H1 (cell line): Measurements from ENCODE around the gene LMNB1. TPM values are rescaled to one million over a fixed set of nuclear protein-coding genes. Genes with fewer than 3 reads are reported as not detected.
"Not testable (repeated sequence)": the region's sequence is repeated elsewhere in the genome, so short reads cannot be mapped to it uniquely, and the experiment has no call there.

Experiments used
- CTCF ChIA-PET: fragments of 300-600 bp; sonication (Branson Sonifier 250); formaldehyde crosslinking; loops from one replicate; lab custom pipeline; 2021; ENCODE audit not compliant: partially characterized antibody; lab: Charles Lee
- POLR2A ChIA-PET: fragments of 300-600 bp; sonication (Branson Sonifier 250); formaldehyde crosslinking; loops from one replicate; lab custom pipeline; 2021; ENCODE audit warnings: inconsistent platforms; ENCODE audit not compliant: partially characterized antibody; lab: Charles Lee
- DNase-seq, 2 experiments: peaks; one replicate each; pipeline versions ENCODE4 v3.0.0 to v3.0.0-alpha.2; 2010 to 2022; ENCODE audit warnings: low spot score in 2 of 2, low read depth in 1 of 2, mixed read lengths in 1 of 2
- FAIRE-seq: peaks from 2 replicates; lab custom pipeline; 2011; peaks lifted over from hg19 to GRCh38; lab: Jason Lieb, UNC
- H2AFZ ChIP-seq: 2 replicates; pipeline ENCODE4 v1.8.1; 2012; ENCODE audit warnings: low read length, inconsistent platforms
- H2AK5ac ChIP-seq: 2 replicates; pipeline ENCODE4 v1.6.1; 2013; ENCODE audit warnings: low read depth, low read length
- H2BK120ac ChIP-seq: replicated peaks from 2 replicates; pipeline ENCODE3; 2013; ENCODE audit warnings: low read depth, low read length, inconsistent platforms
- H2BK12ac ChIP-seq: 2 replicates; pipeline ENCODE4 v1.6.1; 2013; ENCODE audit warnings: low read depth, low read length
- H2BK15ac ChIP-seq: 2 replicates; pipeline ENCODE4 v1.6.1; 2013; ENCODE audit warnings: low read length
- H2BK20ac ChIP-seq: 2 replicates; pipeline ENCODE4 v1.6.1; 2013; ENCODE audit warnings: low read length
- H2BK5ac ChIP-seq: 2 replicates; pipeline ENCODE4 v1.6.1; 2013; ENCODE audit warnings: low read depth, low read length
- H3K14ac ChIP-seq: 2 replicates; pipeline ENCODE4 v1.6.1; 2013; ENCODE audit warnings: inconsistent platforms; ENCODE audit not compliant: insufficient read length
- H3K18ac ChIP-seq: 2 replicates; pipeline ENCODE4 v1.6.1; 2013; ENCODE audit warnings: low read length; ENCODE audit errors: extremely low read depth
- H3K23ac ChIP-seq: 2 replicates; pipeline ENCODE4 v1.6.1; 2013; ENCODE audit warnings: inconsistent platforms; ENCODE audit not compliant: insufficient read length
- H3K23me2 ChIP-seq: 2 replicates; pipeline ENCODE4 v1.6.1; 2013; ENCODE audit warnings: low read depth, low read length
- H3K27ac ChIP-seq: 2 replicates; pipeline ENCODE4 v1.6.1; 2011; ENCODE audit warnings: low read depth, low read length, inconsistent platforms
- H3K27me3 ChIP-seq, 4 experiments: replicated peaks in 1 of 4; 1 replicate in 1 of 4; 2 replicates in 3 of 4; pipeline versions ENCODE4 v1.6.1 to v1.8.1; 2011 to 2013; ENCODE audit warnings: low read length in 3 of 4, mild to moderate bottlenecking in 3 of 4, inconsistent platforms in 2 of 4, mixed read lengths in 2 of 4, moderate library complexity in 1 of 4; ENCODE audit not compliant: control insufficient read depth in 3 of 4, insufficient read depth in 3 of 4; ENCODE audit errors: extremely low read depth in 1 of 4
- H3K36me3 ChIP-seq, 4 experiments: 2 replicates each; pipeline versions ENCODE4 v1.6.1 to v1.8.1; 2011 to 2013; ENCODE audit warnings: mild to moderate bottlenecking in 4 of 4, low read length in 3 of 4, moderate library complexity in 2 of 4, control low read depth in 1 of 4, inconsistent platforms in 1 of 4; ENCODE audit not compliant: insufficient read depth in 4 of 4, control insufficient read depth in 2 of 4
- H3K4ac ChIP-seq: replicated peaks from 2 replicates; pipeline ENCODE3; 2013; ENCODE audit warnings: low read length, low read depth, mixed read lengths, inconsistent platforms; ENCODE audit not compliant: insufficient read length
- H3K4me1 ChIP-seq, 4 experiments: replicated peaks in 1 of 4; 1 replicate in 1 of 4; 2 replicates in 3 of 4; pipeline versions ENCODE4 v1.6.1 to v1.8.1; 2011 to 2013; ENCODE audit warnings: low read length in 3 of 4, inconsistent platforms in 2 of 4, mixed read lengths in 1 of 4; ENCODE audit not compliant: insufficient read depth in 4 of 4, control insufficient read depth in 3 of 4
- H3K4me2 ChIP-seq, 2 experiments: 2 replicates each; pipeline versions ENCODE4 v1.6.1 to v1.8.1; 2011 to 2013; ENCODE audit warnings: low read depth in 2 of 2, low read length in 2 of 2, control low read depth in 1 of 2, inconsistent platforms in 1 of 2, mild to moderate bottlenecking in 1 of 2; ENCODE audit not compliant: insufficient read depth in 1 of 2
- H3K4me3 ChIP-seq, 4 experiments: fragments of 200-600, 300-600 bp in 1 of 4; sonication (generic), shearing (Covaris generic), sonication (Bioruptor Twin) in 1 of 4; 2 replicates each; pipeline versions ENCODE4 v1.5.1 to v1.8.1; 2011 to 2016; ENCODE audit warnings: low read length in 4 of 4, low read depth in 3 of 4, control low read depth in 2 of 4, inconsistent platforms in 2 of 4, mild to moderate bottlenecking in 2 of 4, mixed read lengths in 1 of 4, moderate library complexity in 1 of 4; ENCODE audit not compliant: insufficient read depth in 2 of 4; ENCODE audit errors: extremely low read depth in 1 of 4
- H3K56ac ChIP-seq: replicated peaks from 2 replicates; pipeline ENCODE3; 2013; ENCODE audit warnings: low read depth, mild to moderate bottlenecking, mixed read lengths, low read length, inconsistent platforms; ENCODE audit not compliant: insufficient read length
- H3K79me1 ChIP-seq: 2 replicates; pipeline ENCODE4 v1.6.1; 2013; ENCODE audit warnings: low read depth, low read length, control low read depth
- H3K79me2 ChIP-seq, 2 experiments: 2 replicates each; pipeline versions ENCODE4 v1.6.1 to v1.8.1; 2012 to 2013; ENCODE audit warnings: low read length in 2 of 2, mild to moderate bottlenecking in 2 of 2, inconsistent platforms in 1 of 2; ENCODE audit not compliant: insufficient read depth in 2 of 2, control insufficient read depth in 1 of 2
- H3K9ac ChIP-seq, 4 experiments: replicated peaks in 1 of 4; 1 replicate in 1 of 4; 2 replicates in 3 of 4; pipeline versions ENCODE4 v1.6.1 to v1.8.1; 2011 to 2013; ENCODE audit warnings: low read depth in 3 of 4, low read length in 3 of 4, control low read depth in 2 of 4, mild to moderate bottlenecking in 2 of 4, moderate library complexity in 2 of 4, inconsistent platforms in 1 of 4; ENCODE audit errors: extremely low read depth in 1 of 4
- H3K9me3 ChIP-seq, 2 experiments: 2 replicates each; pipeline versions ENCODE4 v1.6.1 to v1.8.1; 2012 to 2013; ENCODE audit warnings: mild to moderate bottlenecking in 2 of 2, moderate library complexity in 2 of 2, control low read depth in 1 of 2, inconsistent platforms in 1 of 2, low read depth in 1 of 2, low read length in 1 of 2, mixed read lengths in 1 of 2; ENCODE audit not compliant: insufficient read depth in 2 of 2
- H4K20me1 ChIP-seq, 2 experiments: replicated peaks in 1 of 2; 2 replicates each; pipeline versions ENCODE3 to v1.8.1; 2011 to 2013; ENCODE audit warnings: inconsistent platforms in 2 of 2, low read length in 2 of 2, mild to moderate bottlenecking in 1 of 2; ENCODE audit not compliant: insufficient read depth in 2 of 2, control insufficient read depth in 1 of 2
- H4K5ac ChIP-seq: 2 replicates; pipeline ENCODE4 v1.6.1; 2013; ENCODE audit warnings: low read length, low read depth, mixed read lengths, inconsistent platforms; ENCODE audit not compliant: insufficient read length
- H4K8ac ChIP-seq: 2 replicates; pipeline ENCODE4 v1.8.0; 2013; ENCODE audit warnings: mild to moderate bottlenecking, moderate library complexity, low read length, inconsistent platforms; ENCODE audit not compliant: insufficient read depth; ENCODE audit errors: extremely low read depth
- H4K91ac ChIP-seq: replicated peaks from 2 replicates; pipeline ENCODE3; 2013; ENCODE audit warnings: low read length, mixed read lengths, inconsistent platforms; ENCODE audit not compliant: insufficient read length
- WGBS, 2 experiments: shearing (Covaris generic) in 1 of 2; methylation state at CpG; one replicate each; pipeline versions ENCODE4 v1.1.6 to v1.1.7; 2013 to 2015; ENCODE audit warnings: low lambda C conversion rate in 2 of 2, mixed read lengths in 2 of 2, inconsistent platforms in 1 of 2, low coverage in 1 of 2, missing lambda C conversion rate in 1 of 2; ENCODE audit not compliant: insufficient replicate concordance in 2 of 2, insufficient coverage in 1 of 2, insufficient read length in 1 of 2; ENCODE audit errors: extremely low coverage in 1 of 2, missing lambda C conversion rate in 1 of 2; 5-methylcytosine and 5-hydroxymethylcytosine counted together
- polyA plus RNA-seq, 7 experiments: library from polyadenylated mRNA; depleted of rRNA in 3 of 7; stranded (reverse) in 5 of 7; unstranded in 2 of 7; fragments of >200 nt in 5 of 7; fragments of 200-250 nt in 2 of 7; gene quantifications; 1 replicate in 5 of 7; 2 replicates in 1 of 7; 4 replicates in 1 of 7; pipeline versions ENCODE4 v1.2.1 to v1.2.3, GENCODE V29; 2011 to 2013; ENCODE audit warnings: missing spikeins in 2 of 7, mixed read lengths in 2 of 7
- total RNA-seq: library from RNA; stranded (reverse); fragmentation: NEBNext Ultra II Directional; extraction: Animal tissue kit (Norgen Biotek cat#: 25700); gene quantifications from 2 replicates; pipeline ENCODE4 v1.2.1, GENCODE V29; 2021

The LMNB1 gene
- total and polyA plus RNA-seq, 2 of the 8 experiments (the other 6 are each of a cell fraction or from before 2014, with no cell fraction given): 73.5 to 225 TPM

DNA sequence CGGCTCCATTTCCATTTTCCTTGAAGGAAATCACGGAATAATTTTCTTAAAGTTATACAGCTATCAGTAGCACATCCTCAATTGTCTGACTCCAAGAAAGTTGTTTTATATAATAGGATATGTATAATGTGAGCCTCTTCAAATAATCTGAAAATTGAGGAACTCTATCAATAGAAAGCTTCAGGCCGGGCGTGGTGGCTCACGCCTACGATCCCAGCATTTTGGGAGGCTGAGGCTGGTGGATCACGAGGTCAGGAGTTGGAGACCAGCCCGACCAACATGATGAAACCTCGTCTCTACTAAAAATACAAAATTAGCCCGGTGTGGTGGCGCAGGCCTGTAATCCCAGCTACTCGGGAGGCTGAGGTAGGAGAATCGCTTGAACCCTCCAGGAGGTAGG is 3.4 kb upstream of the LMNB1 start:
- H3K56ac ChIP-seq, H3K4me1 ChIP-seq, H4K5ac ChIP-seq, H3K4me3 ChIP-seq, H3K36me3 ChIP-seq, H3K79me1 ChIP-seq, H2BK5ac ChIP-seq, H2AFZ ChIP-seq, DNase-seq, H2BK20ac ChIP-seq, H2BK15ac ChIP-seq, H3K4me2 ChIP-seq, H3K23me2 ChIP-seq, H2BK12ac ChIP-seq, H3K14ac ChIP-seq, H4K20me1 ChIP-seq, H3K4ac ChIP-seq, H3K9me3 ChIP-seq, H3K9ac ChIP-seq, H3K27ac ChIP-seq, H4K91ac ChIP-seq, H3K23ac ChIP-seq, H4K8ac ChIP-seq, FAIRE-seq, H3K18ac ChIP-seq, H2AK5ac ChIP-seq, H2BK120ac ChIP-seq, H3K27me3 ChIP-seq: not testable (repeated sequence)
- peaks cover 2 to 12% of the 10 kb centered on the region in 2 experiments for H3K79me2 ChIP-seq
- WGBS, 2 experiments: 95% methylated on average over 13 of the region's 13 CpGs; no CpG with 5 or more reads in 1 of the 2 experiments
- ChIA-PET CTCF (interaction anchor here (0.6 to 11.1 kb wide), 4 partner anchors 50 to 294 kb away, joined by 3 to 251 read pairs (median 4); no protein-coding TSS in a partner anchor), POLR2A (interaction anchor here (1.5 to 8.5 kb wide), 2 partner anchors 18 to 96 kb away, joined by 3 to 146 read pairs; no protein-coding TSS in a partner anchor)

DNA sequence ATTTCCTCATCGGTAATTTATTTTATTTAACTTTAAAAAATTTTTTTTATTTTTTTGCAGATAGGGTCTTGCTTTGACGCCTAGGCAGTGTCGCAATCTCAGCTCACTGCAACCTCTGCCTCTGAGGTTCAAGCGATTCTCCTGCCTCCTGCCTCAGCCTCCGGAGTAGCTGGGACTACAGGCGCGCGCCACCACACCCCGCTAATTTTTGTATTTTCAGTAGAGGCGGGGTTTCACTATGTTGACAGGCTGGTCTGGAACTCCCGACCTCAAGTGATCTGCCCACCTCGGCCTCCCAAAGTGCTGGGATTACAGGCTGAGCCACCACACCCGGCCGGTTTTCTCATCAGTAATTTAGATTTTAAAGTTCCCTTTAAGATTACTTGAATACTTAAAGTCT is 2.3 kb upstream of the LMNB1 start:
- H3K27me3 ChIP-seq, H3K9me3 ChIP-seq, H3K79me1 ChIP-seq, H3K14ac ChIP-seq, H3K36me3 ChIP-seq, H2BK20ac ChIP-seq, H3K23me2 ChIP-seq, H4K20me1 ChIP-seq, H4K5ac ChIP-seq, DNase-seq, H3K23ac ChIP-seq, H3K56ac ChIP-seq, H2AK5ac ChIP-seq, FAIRE-seq, H3K27ac ChIP-seq, H3K9ac ChIP-seq, H3K4me2 ChIP-seq, H2BK120ac ChIP-seq, H3K18ac ChIP-seq, H2BK12ac ChIP-seq, H2BK5ac ChIP-seq, H2BK15ac ChIP-seq, H2AFZ ChIP-seq, H4K91ac ChIP-seq, H3K4me3 ChIP-seq, H3K4ac ChIP-seq, H4K8ac ChIP-seq: not testable (repeated sequence)
- CTCF ChIA-PET: interaction anchor here (0.6 to 11.1 kb wide), 3 partner anchors 40 to 351 kb away, joined by 3 to 251 read pairs (median 3); no protein-coding TSS in a partner anchor
- peaks cover 0 to 12% (median 0%) of the 10 kb centered on the region in 4 experiments; a peak in 1 of 7 replicates for H3K4me1 ChIP-seq
- POLR2A ChIA-PET: interaction anchor here (0.5 to 8.5 kb wide), 4 partner anchors 13 to 97 kb away, joined by 3 to 146 read pairs (median 4); no protein-coding TSS in a partner anchor
- WGBS, 2 experiments: 97% methylated on average over 14 of the region's 14 CpGs; no CpG with 5 or more reads in 1 of the 2 experiments
- peaks cover 12 to 22% of the 10 kb centered on the region in 2 experiments for H3K79me2 ChIP-seq
